Lung (tissue), 12 donors: ENCODE results near the gene DCHS2. TPM values are rescaled to one million over a fixed set of nuclear protein-coding genes. Genes with fewer than 3 reads are reported as not detected.

Experiments
- ATAC-seq: fragments of 200-7000 bp; cut with Tn5 transposase; one replicate; pipeline ENCODE4 v1.9.1; 2020; ENCODE audit warnings: moderate number of reproducible peaks; ENCODE audit not compliant: insufficient read depth, low FRiP score
- DNase-seq, 3 donors: peaks; one replicate each; pipeline ENCODE4 v3.0.0-alpha.2; 2013 to 2017
- H3K27ac ChIP-seq, 2 donors: one replicate each; pipeline ENCODE4 v1.5.1; 2013; ENCODE audit warnings: mild to moderate bottlenecking in 2 of 2, moderate library complexity in 2 of 2, control low read depth in 1 of 2, inconsistent platforms in 1 of 2, low read depth in 1 of 2, low read length in 1 of 2
- H3K27me3 ChIP-seq, 3 donors: one replicate each; pipeline ENCODE4 v1.5.1; 2013; ENCODE audit warnings: low read length in 2 of 3; ENCODE audit not compliant: control insufficient read depth in 3 of 3, insufficient read depth in 3 of 3
- H3K36me3 ChIP-seq, 4 donors: one replicate each; pipeline ENCODE4 v1.5.1; 2013; ENCODE audit warnings: low read length in 4 of 4, mild to moderate bottlenecking in 1 of 4, moderate library complexity in 1 of 4; ENCODE audit not compliant: control insufficient read depth in 4 of 4, insufficient read depth in 4 of 4
- H3K4me1 ChIP-seq, 5 donors: one replicate each; pipeline ENCODE4 v1.5.1; 2013; ENCODE audit warnings: low read length in 5 of 5, mild to moderate bottlenecking in 2 of 5, moderate library complexity in 1 of 5; ENCODE audit not compliant: control insufficient read depth in 5 of 5, insufficient read depth in 5 of 5
- H3K4me3 ChIP-seq: one replicate; pipeline ENCODE4 v1.5.1; 2013; ENCODE audit warnings: mild to moderate bottlenecking, control low read depth, moderate library complexity
- H3K9ac ChIP-seq, 2 donors: one replicate each; pipeline ENCODE4 v1.5.1; 2013; ENCODE audit warnings: low read length in 2 of 2, control low read depth in 1 of 2; ENCODE audit not compliant: insufficient read depth in 1 of 2
- H3K9me3 ChIP-seq, 4 donors: one replicate each; pipeline ENCODE4 v1.5.1; 2013; ENCODE audit warnings: low read length in 3 of 4, mild to moderate bottlenecking in 1 of 4, moderate library complexity in 1 of 4; ENCODE audit not compliant: control insufficient read depth in 4 of 4, insufficient read depth in 3 of 4
- WGBS, 2 donors: extraction: QIAGEN DNeasy Blood & Tissue Kit; methylation state at CpG; one replicate each; pipeline ENCODE4 v1.1.7; 2013; 5-methylcytosine and 5-hydroxymethylcytosine counted together
- polyA plus RNA-seq, 2 donors: library from polyadenylated mRNA; stranded (reverse); fragments of 200-250 nt; gene quantifications; one replicate each; pipeline ENCODE4 v1.2.1, GENCODE V29; 2013
- total RNA-seq, 2 donors: library from RNA; depleted of rRNA in 1 of 2; stranded (reverse); fragments of >200 nt in 1 of 2; gene quantifications; one replicate each; pipeline ENCODE4 v1.2.1, GENCODE V29; 2014 to 2021
- TF ChIP-seq, protein P1 (sequence below): IDR thresholded peaks from 2 replicates; pipeline ENCODE4 v1.5.1; 2012; ENCODE audit warnings: mild to moderate bottlenecking; ENCODE audit errors: control extremely low read depth, extremely low read depth
- donor health status: control.
- donor health status: control.
- donor health status: Bipolar disorder and iron deficiency.
- donor health status: healthy.
- donor health status: DM: yes; HTN: yes; CAD: no.

Gene DCHS2
- total and polyA plus RNA-seq, 4 donors, result 0.02 to 13.4 (median 0.53) TPM

DNA sequence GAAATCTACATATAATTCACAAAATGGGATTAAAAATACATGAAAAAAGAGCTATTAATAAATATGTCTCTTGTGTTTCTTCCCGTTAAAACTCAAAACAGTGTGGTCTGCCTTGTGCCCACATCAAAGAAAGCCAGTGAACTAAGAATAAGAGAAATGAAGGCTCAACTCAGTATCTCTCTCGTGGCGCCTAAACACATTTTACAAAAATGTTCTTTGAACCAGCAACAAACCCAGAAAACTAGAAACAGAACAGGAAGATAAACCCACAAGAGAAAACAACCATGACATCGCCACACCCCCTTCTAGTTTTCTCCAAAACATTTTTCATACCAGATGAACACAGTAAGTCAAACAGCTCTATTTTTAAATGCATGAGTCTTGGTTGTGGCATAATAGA is 130.1 kb downstream of the DCHS2 start:
- DNase-seq (peak in 2 of 3 donors; percentile 3 to 23), ATAC-seq (no peak)
- Histone ChIP-seq H3K27ac (no peak overlapping the region), H3K4me3 (no peak overlapping the region), H3K27me3 (no peaks in the 10 kb centered on the region), H3K36me3 (no peaks in the 10 kb centered on the region), H3K4me1 (peaks cover 0 to 27% (median 0%) of the 10 kb centered on the region in 5 donors), H3K9me3 (no peaks in the 10 kb centered on the region), H3K9ac (no peak overlapping the region)
- WGBS, 2 donors, result 69 to 70% methylated on average over 4 of the region's 4 CpGs
- TF ChIP-seq, protein P1, sequence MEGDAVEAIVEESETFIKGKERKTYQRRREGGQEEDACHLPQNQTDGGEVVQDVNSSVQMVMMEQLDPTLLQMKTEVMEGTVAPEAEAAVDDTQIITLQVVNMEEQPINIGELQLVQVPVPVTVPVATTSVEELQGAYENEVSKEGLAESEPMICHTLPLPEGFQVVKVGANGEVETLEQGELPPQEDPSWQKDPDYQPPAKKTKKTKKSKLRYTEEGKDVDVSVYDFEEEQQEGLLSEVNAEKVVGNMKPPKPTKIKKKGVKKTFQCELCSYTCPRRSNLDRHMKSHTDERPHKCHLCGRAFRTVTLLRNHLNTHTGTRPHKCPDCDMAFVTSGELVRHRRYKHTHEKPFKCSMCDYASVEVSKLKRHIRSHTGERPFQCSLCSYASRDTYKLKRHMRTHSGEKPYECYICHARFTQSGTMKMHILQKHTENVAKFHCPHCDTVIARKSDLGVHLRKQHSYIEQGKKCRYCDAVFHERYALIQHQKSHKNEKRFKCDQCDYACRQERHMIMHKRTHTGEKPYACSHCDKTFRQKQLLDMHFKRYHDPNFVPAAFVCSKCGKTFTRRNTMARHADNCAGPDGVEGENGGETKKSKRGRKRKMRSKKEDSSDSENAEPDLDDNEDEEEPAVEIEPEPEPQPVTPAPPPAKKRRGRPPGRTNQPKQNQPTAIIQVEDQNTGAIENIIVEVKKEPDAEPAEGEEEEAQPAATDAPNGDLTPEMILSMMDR, result no peak

DNA sequence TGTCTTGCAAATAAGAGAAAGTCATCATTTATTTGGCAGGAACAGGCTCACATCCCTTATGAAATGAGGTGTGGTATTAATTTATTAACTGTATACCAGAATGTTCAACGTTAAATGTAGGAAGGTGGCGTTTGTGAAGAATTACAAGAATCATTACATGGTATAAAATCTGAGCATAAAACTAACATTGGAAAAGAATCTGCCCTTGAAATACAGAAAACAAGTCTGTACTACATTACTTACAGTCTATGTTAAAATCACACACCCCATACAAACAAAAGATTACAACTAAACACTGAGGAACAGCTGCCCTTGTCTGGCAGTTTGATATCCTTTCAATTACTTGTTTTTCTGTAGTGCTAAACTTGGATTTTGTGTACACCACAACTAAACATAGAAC is 131.1 kb downstream of the DCHS2 start:
- peak; percentile 19 to 91 (median 90) for DNase-seq
- Histone ChIP-seq H3K9me3 (no peaks in the 10 kb centered on the region), H3K27me3 (no peaks in the 10 kb centered on the region), H3K27ac (no peak overlapping the region), H3K9ac (no peak overlapping the region), H3K4me3 (no peak overlapping the region), H3K36me3 (no peaks in the 10 kb centered on the region), H3K4me1 (peaks cover 0 to 27% (median 0%) of the 10 kb centered on the region in 5 donors)
- TF ChIP-seq, protein P1, result no peak
- no peak for ATAC-seq
- WGBS, 2 donors, result 31 to 69% methylated on average over 2 of the region's 2 CpGs

DNA sequence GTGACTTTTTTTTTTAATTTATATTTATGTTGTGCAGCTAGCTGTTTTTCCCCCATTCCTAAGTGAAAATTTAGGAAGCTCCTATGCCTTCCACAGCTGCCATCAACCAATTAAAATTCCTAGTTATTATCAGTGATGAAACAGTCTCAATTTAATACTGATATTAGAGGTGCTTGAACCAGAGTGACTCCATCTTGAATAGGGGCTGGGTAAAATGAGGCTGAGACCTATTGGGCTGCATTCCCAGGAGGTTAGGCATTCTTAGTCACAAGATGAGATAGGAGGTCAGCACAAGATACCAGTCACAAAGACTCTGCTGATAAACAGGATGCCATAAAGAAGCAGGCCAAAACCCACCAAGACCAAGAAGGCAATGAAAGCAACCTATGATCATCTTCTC is 136.7 kb downstream of the DCHS2 start:
- TF ChIP-seq, protein P1, result no peak
- ATAC-seq, result no peak

DNA sequence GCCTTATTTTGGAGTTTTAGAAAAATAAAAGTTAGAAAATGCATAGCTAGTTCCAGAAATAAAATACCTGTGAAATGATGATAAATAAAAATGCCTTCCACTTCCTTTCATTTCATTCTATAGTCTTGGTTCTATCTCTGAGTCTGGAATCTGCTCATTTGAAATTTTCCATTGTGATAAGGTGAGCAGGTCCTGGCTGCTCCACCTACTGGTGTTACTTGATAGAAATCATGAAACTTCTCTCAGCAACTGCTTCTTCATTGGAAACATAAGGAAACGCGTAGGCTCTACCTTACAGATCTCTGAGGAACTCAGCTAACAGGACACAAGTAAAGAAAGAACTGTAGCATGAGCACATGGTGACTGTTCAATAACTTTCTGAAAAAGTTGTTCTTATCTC is 141.8 kb downstream of the DCHS2 start:
- WGBS, 2 donors, result 64 to 71% methylated on average over 2 of the region's 2 CpGs
- H3K9ac ChIP-seq, result no peak overlapping the region
- no peak for DNase-seq
- H3K36me3 ChIP-seq, result no peaks in the 10 kb centered on the region
- H3K27me3 ChIP-seq, result no peaks in the 10 kb centered on the region
- H3K9me3 ChIP-seq, result no peaks in the 10 kb centered on the region
- no peak overlapping the region for H3K27ac ChIP-seq
- H3K4me3 ChIP-seq, result no peak overlapping the region
- ATAC-seq, result no peak
- TF ChIP-seq, protein P1, result no peak
- H3K4me1 ChIP-seq, result peaks cover 0 to 3% (median 0%) of the 10 kb centered on the region in 5 donors

More for the DNA sequence above, 136.7 kb downstream of the DCHS2 start:
- no peaks in the 10 kb centered on the region for H3K36me3 ChIP-seq
- H3K4me3 ChIP-seq, result no peak overlapping the region
- H3K9me3 ChIP-seq, result no peaks in the 10 kb centered on the region
- H3K27ac ChIP-seq, result no peak overlapping the region
- no peak for DNase-seq
- no peaks in the 10 kb centered on the region for H3K4me1 ChIP-seq
- no peaks in the 10 kb centered on the region for H3K27me3 ChIP-seq
- H3K9ac ChIP-seq, result no peak overlapping the region
